ENCODE measurements around the gene PLXNA2.

Gene PLXNA2

DNA sequence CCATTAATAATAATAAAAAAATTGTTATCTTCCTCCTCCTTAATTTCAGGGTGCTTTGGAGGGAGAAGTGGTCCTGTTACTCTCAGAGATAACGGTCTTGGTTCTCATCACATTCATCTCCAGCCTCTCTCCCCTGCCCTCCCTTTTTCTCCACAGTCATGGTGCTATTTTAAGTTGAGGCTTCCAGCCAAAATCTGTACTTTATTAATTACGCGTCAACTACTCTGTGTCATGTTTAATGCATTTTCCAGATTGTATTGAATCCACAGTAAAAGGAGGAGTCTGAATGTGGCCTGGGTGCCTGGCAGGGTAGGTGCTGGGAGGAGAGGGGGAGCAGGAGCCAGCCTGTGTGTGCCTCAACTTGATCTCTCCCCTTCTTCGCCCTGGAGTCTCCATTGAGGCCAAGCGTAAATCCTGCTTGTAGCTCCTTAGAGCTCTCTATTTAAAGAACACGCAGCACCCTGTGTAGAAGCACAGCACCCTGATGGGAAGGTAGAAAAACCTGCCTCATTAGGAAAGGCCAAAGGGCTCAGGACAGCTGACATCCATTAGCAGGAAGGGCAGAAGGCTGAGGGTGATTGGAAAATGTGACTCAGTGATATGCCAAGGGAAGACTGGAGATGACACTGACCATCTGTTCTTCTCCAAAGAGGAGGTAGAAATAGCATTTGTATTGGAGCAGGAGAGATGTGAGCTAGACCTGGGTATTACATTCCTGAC is 82.4 kb downstream of the PLXNA2 start:
- Histone ChIP-seq H3K4me1 (ENCODE audit: insufficient read depth, low read length) (peaks cover 41% of the 10 kb centered on the region), H3K4me3 (ENCODE audit: low read length) (no peak overlapping the region)

DNA sequence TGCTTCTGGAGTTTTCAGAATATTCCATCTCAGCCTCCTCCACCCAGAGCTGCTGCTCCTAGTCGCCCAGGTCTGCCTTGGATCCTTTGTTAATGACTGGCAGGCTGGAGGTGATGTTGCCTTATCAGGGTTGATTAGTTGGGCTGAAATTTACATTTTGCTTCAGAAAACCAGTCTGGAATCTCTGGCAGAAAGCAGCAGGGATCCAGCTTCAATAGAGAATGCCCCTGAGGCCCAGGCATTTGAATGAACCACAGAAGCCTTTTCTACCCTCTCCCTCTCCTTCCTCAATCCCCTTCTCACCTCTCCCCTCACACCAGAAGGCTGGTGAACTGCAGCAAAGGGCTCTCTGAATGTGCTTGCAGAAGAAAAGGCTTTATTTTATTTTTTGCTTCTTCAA is 83.2 kb downstream of the PLXNA2 start:
- Histone ChIP-seq H3K27ac (ENCODE audit: low read length) (no peak overlapping the region), H3K9ac (ENCODE audit: low read depth, low read length) (no peak overlapping the region), H3K36me3 (ENCODE audit: insufficient read depth, low read depth, low read length) (no peaks in the 10 kb centered on the region), H3K9me3 (ENCODE audit: insufficient read depth, low read depth, low read length) (no peaks in the 10 kb centered on the region), H3K4me1 (ENCODE audit: insufficient read depth, low read length) (peaks cover 33% of the 10 kb centered on the region), H3K27me3 (ENCODE audit: insufficient read depth, low read length) (peaks cover 4% of the 10 kb centered on the region; the same call in 1 of the 2 replicates), H3K4me3 (ENCODE audit: low read length) (no peak overlapping the region)

More for the DNA sequence above, 82.4 kb downstream of the PLXNA2 start:
- H3K36me3 ChIP-seq (ENCODE audit: insufficient read depth, low read depth, low read length): no peaks in the 10 kb centered on the region
- no peak overlapping the region for H3K27ac ChIP-seq (ENCODE audit: low read length)
- no peaks in the 10 kb centered on the region for H3K9me3 ChIP-seq (ENCODE audit: insufficient read depth, low read depth, low read length)
- peaks cover 4% of the 10 kb centered on the region; the same call in 1 of the 2 replicates for H3K27me3 ChIP-seq (ENCODE audit: insufficient read depth, low read length)
- H3K9ac ChIP-seq (ENCODE audit: low read depth, low read length): no peak overlapping the region

DNA sequence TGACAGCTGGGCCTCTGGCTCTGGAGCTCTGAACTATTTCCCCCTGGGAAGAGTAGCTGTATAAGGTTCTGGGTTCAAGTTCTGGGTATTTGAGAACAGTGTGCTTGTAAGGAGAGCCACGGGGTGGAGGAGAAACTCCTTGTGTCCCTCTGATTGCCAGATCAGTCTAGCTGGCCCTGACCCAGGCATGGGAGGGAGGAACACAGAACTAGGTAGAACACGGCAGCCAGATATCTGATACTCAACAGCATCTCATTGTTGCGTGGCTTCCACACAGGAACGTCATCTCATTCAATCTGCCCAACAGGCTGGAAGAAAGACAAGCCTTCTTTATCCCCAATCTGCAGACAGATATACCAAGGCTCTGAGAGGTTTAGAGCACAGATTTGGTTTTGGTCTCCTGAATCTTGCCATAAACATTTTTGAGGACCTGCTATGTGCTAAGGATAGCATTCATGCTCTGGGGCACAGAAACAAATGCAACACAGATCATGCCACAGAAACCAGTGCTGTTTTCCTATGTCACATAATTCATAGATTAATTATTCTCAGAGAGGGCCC is 83.8 kb downstream of the PLXNA2 start:
- Histone ChIP-seq H3K9ac (ENCODE audit: low read depth, low read length) (no peak overlapping the region), H3K27ac (ENCODE audit: low read length) (no peak overlapping the region), H3K9me3 (ENCODE audit: insufficient read depth, low read depth, low read length) (no peaks in the 10 kb centered on the region), H3K4me1 (ENCODE audit: insufficient read depth, low read length) (peaks cover 32% of the 10 kb centered on the region), H3K27me3 (ENCODE audit: insufficient read depth, low read length) (peaks cover 4% of the 10 kb centered on the region; the same call in 1 of the 2 replicates), H3K36me3 (ENCODE audit: insufficient read depth, low read depth, low read length) (no peaks in the 10 kb centered on the region), H3K4me3 (ENCODE audit: low read length) (no peak overlapping the region)

DNA sequence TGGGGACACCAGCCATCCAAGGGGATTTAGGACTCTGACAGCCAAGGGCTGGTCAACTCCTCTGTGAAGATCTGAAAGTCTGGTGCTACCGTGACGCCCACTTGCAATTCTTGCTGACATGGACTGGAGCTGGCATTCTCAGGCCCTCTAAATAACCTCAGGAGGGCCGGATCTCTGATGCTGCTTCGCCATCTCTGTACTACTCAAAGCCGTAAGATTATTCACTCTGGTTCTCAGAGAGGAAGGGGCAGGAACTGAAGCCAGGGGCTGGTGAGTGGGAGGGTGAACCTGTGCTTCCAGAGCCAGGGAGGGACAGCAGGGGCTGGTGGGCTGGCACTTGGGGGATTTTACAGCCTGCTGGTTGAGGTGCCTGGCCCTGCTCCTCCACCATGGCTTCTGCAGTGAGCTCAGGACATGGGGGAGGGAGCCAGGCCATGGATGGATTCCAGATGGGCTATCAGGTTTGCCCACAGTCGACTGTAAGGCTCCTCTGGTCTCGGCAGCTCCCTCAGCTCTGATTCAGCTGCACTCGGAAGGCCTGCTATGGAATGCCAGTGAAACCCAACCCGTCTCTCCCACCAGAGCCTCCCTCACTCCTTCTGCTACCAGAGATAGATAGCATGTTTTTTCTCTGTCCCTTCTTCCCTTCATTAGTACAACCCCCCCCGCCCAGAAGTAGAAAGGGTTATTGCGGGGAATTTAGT is 84.5 kb downstream of the PLXNA2 start:
- Histone ChIP-seq H3K4me1 (ENCODE audit: insufficient read depth, low read length) (peaks cover 35% of the 10 kb centered on the region), H3K9me3 (ENCODE audit: insufficient read depth, low read depth, low read length) (no peaks in the 10 kb centered on the region), H3K4me3 (ENCODE audit: low read length) (no peak overlapping the region), H3K27me3 (ENCODE audit: insufficient read depth, low read length) (peaks cover 4% of the 10 kb centered on the region; the same call in 1 of the 2 replicates), H3K9ac (ENCODE audit: low read depth, low read length) (no peak overlapping the region), H3K36me3 (ENCODE audit: insufficient read depth, low read depth, low read length) (no peaks in the 10 kb centered on the region), H3K27ac (ENCODE audit: low read length) (no peak overlapping the region)

DNA sequence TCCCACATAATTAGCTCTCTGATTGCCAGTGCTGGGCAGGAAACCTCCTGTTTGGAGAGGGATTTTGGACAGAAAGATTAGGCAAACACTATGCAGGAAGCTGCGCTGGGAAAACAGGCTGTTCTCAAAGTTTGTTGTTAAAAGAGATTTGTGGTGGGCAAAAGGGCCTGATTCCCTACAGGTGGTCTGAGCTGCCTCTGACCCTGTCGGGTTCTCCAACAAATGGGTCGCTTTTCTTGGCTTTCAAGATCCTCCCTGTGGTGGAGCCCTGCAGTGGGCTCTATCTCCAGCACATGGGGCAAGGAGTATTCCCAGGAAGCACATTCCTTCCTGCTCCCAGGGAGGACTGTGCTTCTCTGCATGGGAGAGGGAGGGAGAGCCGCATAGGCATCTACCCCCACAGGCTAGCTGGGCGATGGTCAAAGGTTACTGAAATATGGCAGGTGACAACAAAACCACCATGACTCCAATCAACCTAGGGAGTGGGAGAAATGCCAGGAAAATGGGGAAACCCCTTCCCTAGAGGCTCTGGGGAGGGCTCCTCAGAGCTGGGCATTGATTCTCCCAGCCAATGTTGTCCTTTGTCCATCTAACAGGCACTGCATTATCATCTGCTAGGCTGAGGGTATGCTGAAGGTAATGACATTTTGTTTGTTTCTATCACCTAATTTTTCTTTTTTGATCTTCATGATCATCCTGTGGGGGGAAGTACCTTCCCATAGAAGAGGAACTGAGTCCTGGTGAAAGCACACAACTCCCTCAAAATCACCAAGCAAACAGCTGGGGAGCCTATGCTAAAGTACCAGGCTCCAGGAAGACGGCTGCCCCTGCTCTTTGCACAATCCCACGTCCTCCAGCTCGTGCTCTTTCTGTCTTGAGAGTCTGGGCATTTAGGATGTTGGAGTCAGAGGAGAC is 85.3 kb downstream of the PLXNA2 start:
- Histone ChIP-seq H3K27ac (ENCODE audit: low read length) (no peak overlapping the region), H3K4me1 (ENCODE audit: insufficient read depth, low read length) (peaks cover 39% of the 10 kb centered on the region), H3K9ac (ENCODE audit: low read depth, low read length) (no peak overlapping the region)

DNA sequence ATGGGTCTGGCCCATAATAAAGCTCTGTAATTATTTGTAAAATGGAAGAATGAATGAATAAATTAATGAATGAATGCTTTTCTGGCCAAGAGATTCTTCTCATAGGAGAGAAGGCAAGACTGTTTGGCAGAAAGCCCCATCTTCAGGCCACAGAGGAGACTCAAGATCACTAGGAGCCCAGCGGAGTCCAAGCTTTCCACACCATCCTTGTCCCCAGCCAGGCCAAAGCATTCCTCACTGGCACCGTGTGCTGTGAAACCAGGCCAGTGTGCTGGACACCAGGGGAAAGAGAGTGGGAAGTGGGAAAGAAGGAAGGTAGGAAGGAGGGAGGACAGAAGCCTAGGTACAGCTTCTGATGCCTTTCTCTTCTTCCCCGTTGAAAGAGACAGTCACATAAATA is 86.4 kb downstream of the PLXNA2 start:
- Histone ChIP-seq H3K9ac (ENCODE audit: low read depth, low read length) (no peak overlapping the region), H3K27ac (ENCODE audit: low read length) (no peak overlapping the region), H3K36me3 (ENCODE audit: insufficient read depth, low read depth, low read length) (no peaks in the 10 kb centered on the region), H3K9me3 (ENCODE audit: insufficient read depth, low read depth, low read length) (no peaks in the 10 kb centered on the region), H3K4me1 (ENCODE audit: insufficient read depth, low read length) (peaks cover 39% of the 10 kb centered on the region), H3K27me3 (ENCODE audit: insufficient read depth, low read length) (no peaks in the 10 kb centered on the region), H3K4me3 (ENCODE audit: low read length) (no peak overlapping the region)

More for the DNA sequence above, 85.3 kb downstream of the PLXNA2 start:
- Histone ChIP-seq H3K9me3 (ENCODE audit: insufficient read depth, low read depth, low read length) (no peaks in the 10 kb centered on the region), H3K4me3 (ENCODE audit: low read length) (no peak overlapping the region), H3K27me3 (ENCODE audit: insufficient read depth, low read length) (0 out of 2 replicates have a peak, but pooled peaks cover 2% of the 10 kb centered on the region), H3K36me3 (ENCODE audit: insufficient read depth, low read depth, low read length) (no peaks in the 10 kb centered on the region)

DNA sequence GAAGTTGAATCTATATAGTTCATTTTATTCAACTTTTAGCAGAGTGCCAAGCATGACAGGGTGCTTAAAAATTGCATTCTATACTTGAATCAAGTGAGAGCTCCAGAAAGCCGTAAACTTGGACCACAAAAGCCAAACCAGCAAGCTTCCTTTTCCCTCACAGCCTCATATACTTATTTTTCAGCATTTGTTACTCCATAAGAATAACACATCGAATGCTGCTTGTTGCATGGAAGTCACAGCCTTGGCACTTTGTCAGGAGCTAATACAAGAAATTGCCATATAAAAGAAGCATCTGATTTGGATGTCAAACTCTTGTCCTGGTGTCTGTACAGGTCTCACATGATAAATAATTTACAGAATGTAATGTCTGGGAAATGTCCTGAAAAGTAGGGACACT is 87.4 kb downstream of the PLXNA2 start:
- H3K9ac ChIP-seq (ENCODE audit: low read depth, low read length): no peak overlapping the region
- no peak overlapping the region for H3K27ac ChIP-seq (ENCODE audit: low read length)
- H3K9me3 ChIP-seq (ENCODE audit: insufficient read depth, low read depth, low read length): no peaks in the 10 kb centered on the region
- H3K36me3 ChIP-seq (ENCODE audit: insufficient read depth, low read depth, low read length): no peaks in the 10 kb centered on the region
- H3K27me3 ChIP-seq (ENCODE audit: insufficient read depth, low read length): no peaks in the 10 kb centered on the region
- H3K4me1 ChIP-seq (ENCODE audit: insufficient read depth, low read length): peaks cover 35% of the 10 kb centered on the region
- no peak overlapping the region for H3K4me3 ChIP-seq (ENCODE audit: low read length)

DNA sequence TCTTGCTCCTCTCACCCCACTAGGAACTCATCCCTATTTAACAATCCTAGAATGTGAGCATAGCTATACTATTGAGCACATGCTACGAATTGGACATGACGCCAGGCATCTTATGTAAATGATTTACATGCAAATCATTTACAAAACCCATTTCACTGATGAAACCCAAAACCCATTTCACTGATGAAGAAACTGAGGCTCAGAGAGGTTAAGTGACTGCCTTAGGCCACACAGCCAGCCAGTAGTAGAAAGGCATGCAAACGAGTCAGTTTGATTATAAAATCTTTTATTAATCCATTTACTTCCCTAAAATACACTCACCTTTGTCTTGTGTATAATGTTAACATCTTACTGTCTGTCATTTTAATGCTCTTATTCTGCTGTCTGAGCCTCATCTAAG is 87.9 kb downstream of the PLXNA2 start:
- Histone ChIP-seq H3K9me3 (ENCODE audit: insufficient read depth, low read depth, low read length) (no peaks in the 10 kb centered on the region), H3K27ac (ENCODE audit: low read length) (no peak overlapping the region), H3K27me3 (ENCODE audit: insufficient read depth, low read length) (no peaks in the 10 kb centered on the region), H3K9ac (ENCODE audit: low read depth, low read length) (no peak overlapping the region), H3K4me1 (ENCODE audit: insufficient read depth, low read length) (peaks cover 31% of the 10 kb centered on the region), H3K4me3 (ENCODE audit: low read length) (no peak overlapping the region), H3K36me3 (ENCODE audit: insufficient read depth, low read depth, low read length) (no peaks in the 10 kb centered on the region)

DNA sequence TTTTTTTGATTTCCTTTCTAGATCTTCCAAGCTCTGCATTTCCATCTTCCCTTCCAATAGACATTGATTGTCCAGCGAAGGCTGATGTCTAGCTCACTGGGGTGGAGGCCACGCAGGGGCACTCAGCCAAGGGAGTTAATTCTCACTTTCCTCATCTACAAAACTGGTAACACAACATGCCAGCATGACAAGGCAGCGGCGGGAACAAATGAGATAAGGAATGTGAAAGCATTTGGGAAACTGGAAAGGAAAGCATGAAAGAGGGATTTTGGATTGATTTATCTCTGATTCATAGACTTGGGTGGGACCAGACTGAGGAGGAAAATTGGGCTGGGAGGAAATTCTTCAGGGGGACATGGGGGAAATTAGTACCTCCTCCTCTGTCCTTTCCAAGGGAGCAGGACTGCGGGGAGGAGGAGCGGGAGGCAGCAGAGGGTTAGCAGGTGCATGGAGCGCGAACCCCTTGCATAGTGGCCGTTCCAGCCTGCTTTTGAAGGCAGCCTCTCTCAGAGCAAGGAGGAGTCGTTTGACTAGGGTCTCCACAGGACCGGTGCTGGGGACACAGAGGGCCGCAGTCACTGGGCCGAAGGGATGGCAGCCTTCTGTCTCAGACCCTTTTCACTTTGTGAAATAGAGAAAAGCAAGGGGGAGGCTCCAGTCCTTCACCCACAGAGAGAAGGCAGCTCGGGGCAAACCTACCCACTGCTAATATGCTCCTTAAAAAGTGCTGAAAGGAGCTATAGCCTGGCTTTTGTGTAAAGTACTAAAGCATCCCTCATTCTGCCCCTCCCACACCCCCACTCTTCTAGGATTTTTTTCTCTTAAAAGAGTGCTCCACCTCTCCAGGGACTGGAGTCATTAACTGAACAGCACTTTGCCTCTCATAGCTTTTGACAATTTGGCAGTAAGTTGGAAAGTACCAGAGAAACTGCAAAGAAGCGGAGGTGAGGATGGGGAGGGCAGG is 89.2 kb downstream of the PLXNA2 start:
- H3K4me3 ChIP-seq (ENCODE audit: low read length): no peak overlapping the region
- no peak overlapping the region for H3K27ac ChIP-seq (ENCODE audit: low read length)
- H3K27me3 ChIP-seq (ENCODE audit: insufficient read depth, low read length): no peaks in the 10 kb centered on the region
- no peak overlapping the region for H3K9ac ChIP-seq (ENCODE audit: low read depth, low read length)
- H3K36me3 ChIP-seq (ENCODE audit: insufficient read depth, low read depth, low read length): no peaks in the 10 kb centered on the region
- peaks cover 22% of the 10 kb centered on the region for H3K4me1 ChIP-seq (ENCODE audit: insufficient read depth, low read length)
- H3K9me3 ChIP-seq (ENCODE audit: insufficient read depth, low read depth, low read length): no peaks in the 10 kb centered on the region

DNA sequence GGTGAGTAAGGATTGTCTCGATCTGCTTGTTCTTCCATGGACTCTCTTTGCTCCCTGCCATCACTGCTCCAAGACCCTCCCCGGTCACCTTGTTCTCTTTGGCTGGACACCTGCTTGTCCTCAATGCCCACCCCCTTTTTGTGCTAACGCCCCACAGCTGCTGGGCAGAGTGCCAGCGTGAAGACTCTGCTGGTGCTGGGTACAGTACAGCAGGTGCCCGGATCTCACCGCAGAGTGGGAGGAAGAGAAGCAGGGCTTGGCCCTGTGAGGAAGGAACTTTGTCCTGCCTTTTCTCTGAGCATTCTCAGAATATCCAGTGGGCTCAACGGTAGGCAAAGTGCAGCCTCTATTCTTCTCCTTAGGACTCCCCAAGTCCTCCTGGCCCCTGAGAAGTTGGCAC is 90.1 kb downstream of the PLXNA2 start:
- no peak overlapping the region for H3K27ac ChIP-seq (ENCODE audit: low read length)
- no peaks in the 10 kb centered on the region for H3K36me3 ChIP-seq (ENCODE audit: insufficient read depth, low read depth, low read length)
- no peaks in the 10 kb centered on the region for H3K27me3 ChIP-seq (ENCODE audit: insufficient read depth, low read length)
- peaks cover 17% of the 10 kb centered on the region for H3K4me1 ChIP-seq (ENCODE audit: insufficient read depth, low read length)
- no peak overlapping the region for H3K9ac ChIP-seq (ENCODE audit: low read depth, low read length)
- no peaks in the 10 kb centered on the region for H3K9me3 ChIP-seq (ENCODE audit: insufficient read depth, low read depth, low read length)
- no peak overlapping the region for H3K4me3 ChIP-seq (ENCODE audit: low read length)

Data from iPS-20b (cell line).